GM12878 (cell line): Measurements from ENCODE around the gene TEAD4.

Experiments
- CHD2 ChIP-seq: IDR thresholded peaks from 2 replicates; pipeline ENCODE4 v1.6.1; 2011; ENCODE audit warnings: low read depth, low read length, improper control_type of control experiment, borderline replicate concordance
- CTCF ChIP-seq, 3 experiments: IDR thresholded peaks in 2 of 3; conservative IDR thresholded peaks in 1 of 3; 2 replicates each; pipeline ENCODE4 v1.5.1; 2011; ENCODE audit warnings: low read depth in 3 of 3, low read length in 3 of 3, mild to moderate bottlenecking in 3 of 3, control low read depth in 2 of 3, moderate library complexity in 2 of 3, inconsistent platforms in 1 of 3, mixed read lengths in 1 of 3; ENCODE audit not compliant: control insufficient read depth in 2 of 3, insufficient read depth in 1 of 3; ENCODE audit errors: extremely low read depth in 1 of 3
- FOXM1 ChIP-seq: IDR thresholded peaks from 2 replicates; pipeline ENCODE4 v1.6.1; 2012; ENCODE audit warnings: low read depth, mild to moderate bottlenecking, inconsistent platforms, low read length, moderate library complexity
- MXI1 ChIP-seq: fragments of 150-350 bp; IDR thresholded peaks from 2 replicates; pipeline ENCODE4 v1.6.1; 2011; ENCODE audit warnings: low read depth, mild to moderate bottlenecking, inconsistent platforms, low read length, improper control_type of control experiment
- TAF1 ChIP-seq: IDR thresholded peaks from 2 replicates; pipeline ENCODE4 v1.6.1; 2011; ENCODE audit warnings: mild to moderate bottlenecking, low read depth, low read length, borderline replicate concordance

- TF ChIP-seq CTCF (IDR thresholded peaks at IDR 0.05 in 2 of 3, conservative IDR thresholded peaks at IDR 0.05 in 1 of 3; ENCODE audit: control insufficient read depth in 2 of 3, extremely low read depth in 1 of 3, insufficient read depth in 1 of 3, low read depth in 3 of 3, low read length in 3 of 3) (no peak), MXI1 (no peak), TAF1 (no peak), CHD2 (no peak), FOXM1 (no peak)
Measured at GRCh38 chr12:3040026-3040656, 80.9 kb downstream of the TEAD4 start.
